Limb (tissue), 2 donors: ENCODE measurements around the gene CADPS.

ENCODE experiments used
- DNase-seq, 2 donors: peaks; one replicate each; pipeline ENCODE4 v3.0.0-alpha.2; 2016; ENCODE audit errors: extremely low spot score in 2 of 2

CADPS gene

GRCh38 chr3:62874711-62875557 lies at the start of gene CADPS:
Gene CADPS, minus strand, starts transcription at chr3:62875416. Its CDS starts 387 bp downstream, at chr3:62875029.
- peak in 1 of 2 donors; percentile 67 for DNase-seq

- DNase-seq: no peak
Measured at GRCh38 chr3:62923066-62923465, 47.9 kb upstream of the CADPS start.

GRCh38 chr3:62922326-62922725 lies 47.1 kb upstream of the CADPS start:
- DNase-seq: no peak

GRCh38 chr3:62920466-62920784 lies 45.2 kb upstream of the CADPS start:
- no peak for DNase-seq

- DNase-seq: no peak
Measured at GRCh38 chr3:62919784-62920465, 44.7 kb upstream of the CADPS start.

- no peak for DNase-seq
Measured at GRCh38 chr3:62918777-62919176, 43.6 kb upstream of the CADPS start.

GRCh38 chr3:62918131-62918530 lies 42.9 kb upstream of the CADPS start:
- DNase-seq: no peak

- DNase-seq: no peak
Measured at GRCh38 chr3:62911526-62911925, 36.3 kb upstream of the CADPS start.

GRCh38 chr3:62905331-62905730 lies 30.1 kb upstream of the CADPS start:
- DNase-seq: no peak

- DNase-seq: no peak
Measured at GRCh38 chr3:62898530-62899496, 23.6 kb upstream of the CADPS start.

GRCh38 chr3:62895901-62896300 lies 20.7 kb upstream of the CADPS start:
- DNase-seq: no peak

- no peak for DNase-seq
Measured at GRCh38 chr3:62892951-62893350, 17.7 kb upstream of the CADPS start.

GRCh38 chr3:62892045-62892444 lies 16.8 kb upstream of the CADPS start:
- no peak for DNase-seq

- no peak for DNase-seq
Measured at GRCh38 chr3:62888778-62889177, 13.6 kb upstream of the CADPS start.

- no peak for DNase-seq
Measured at GRCh38 chr3:62888180-62888579, 13.0 kb upstream of the CADPS start.

- DNase-seq: no peak
Measured at GRCh38 chr3:62885136-62885535, 9.9 kb upstream of the CADPS start.

GRCh38 chr3:62884096-62884870 lies 9.1 kb upstream of the CADPS start:
- DNase-seq: no peak

- DNase-seq: no peak
Measured at GRCh38 chr3:62882676-62883200, 7.5 kb upstream of the CADPS start.

- peak; percentile 51 to 74 for DNase-seq
Measured at GRCh38 chr3:62876064-62876463, 848 bp upstream of the CADPS start.

- DNase-seq: no peak
Measured at GRCh38 chr3:62875558-62876002, 364 bp upstream of the CADPS start.
